H1 (cell line): ENCODE measurements around the gene PACSIN2. TPM values are rescaled to one million over a fixed set of nuclear protein-coding genes. Genes with fewer than 3 reads are reported as not detected.

Experiments
- CTCF ChIA-PET: fragments of 300-600 bp; sonication (Branson Sonifier 250); formaldehyde crosslinking; loops from one replicate; lab custom pipeline; 2021; ENCODE audit not compliant: partially characterized antibody; lab: Charles Lee
- POLR2A ChIA-PET: fragments of 300-600 bp; sonication (Branson Sonifier 250); formaldehyde crosslinking; loops from one replicate; lab custom pipeline; 2021; ENCODE audit warnings: inconsistent platforms; ENCODE audit not compliant: partially characterized antibody; lab: Charles Lee
- DNase-seq, 2 experiments: peaks; one replicate each; pipeline versions ENCODE4 v3.0.0 to v3.0.0-alpha.2; 2010 to 2022; ENCODE audit warnings: low spot score in 2 of 2, low read depth in 1 of 2, mixed read lengths in 1 of 2
- FAIRE-seq: peaks from 2 replicates; lab custom pipeline; 2011; peaks lifted over from hg19 to GRCh38; lab: Jason Lieb, UNC
- H2AFZ ChIP-seq: 2 replicates; pipeline ENCODE4 v1.8.1; 2012; ENCODE audit warnings: low read length, inconsistent platforms
- H2AK5ac ChIP-seq: 2 replicates; pipeline ENCODE4 v1.6.1; 2013; ENCODE audit warnings: low read depth, low read length
- H2BK120ac ChIP-seq: replicated peaks from 2 replicates; pipeline ENCODE3; 2013; ENCODE audit warnings: low read depth, low read length, inconsistent platforms
- H2BK12ac ChIP-seq: 2 replicates; pipeline ENCODE4 v1.6.1; 2013; ENCODE audit warnings: low read depth, low read length
- H2BK15ac ChIP-seq: 2 replicates; pipeline ENCODE4 v1.6.1; 2013; ENCODE audit warnings: low read length
- H2BK20ac ChIP-seq: 2 replicates; pipeline ENCODE4 v1.6.1; 2013; ENCODE audit warnings: low read length
- H2BK5ac ChIP-seq: 2 replicates; pipeline ENCODE4 v1.6.1; 2013; ENCODE audit warnings: low read depth, low read length
- H3K14ac ChIP-seq: 2 replicates; pipeline ENCODE4 v1.6.1; 2013; ENCODE audit warnings: inconsistent platforms; ENCODE audit not compliant: insufficient read length
- H3K18ac ChIP-seq: 2 replicates; pipeline ENCODE4 v1.6.1; 2013; ENCODE audit warnings: low read length; ENCODE audit errors: extremely low read depth
- H3K23ac ChIP-seq: 2 replicates; pipeline ENCODE4 v1.6.1; 2013; ENCODE audit warnings: inconsistent platforms; ENCODE audit not compliant: insufficient read length
- H3K23me2 ChIP-seq: 2 replicates; pipeline ENCODE4 v1.6.1; 2013; ENCODE audit warnings: low read depth, low read length
- H3K27ac ChIP-seq: 2 replicates; pipeline ENCODE4 v1.6.1; 2011; ENCODE audit warnings: low read depth, low read length, inconsistent platforms
- H3K27me3 ChIP-seq, 4 experiments: replicated peaks in 1 of 4; 1 replicate in 1 of 4; 2 replicates in 3 of 4; pipeline versions ENCODE4 v1.6.1 to v1.8.1; 2011 to 2013; ENCODE audit warnings: low read length in 3 of 4, mild to moderate bottlenecking in 3 of 4, inconsistent platforms in 2 of 4, mixed read lengths in 2 of 4, moderate library complexity in 1 of 4; ENCODE audit not compliant: control insufficient read depth in 3 of 4, insufficient read depth in 3 of 4; ENCODE audit errors: extremely low read depth in 1 of 4
- H3K36me3 ChIP-seq, 4 experiments: 2 replicates each; pipeline versions ENCODE4 v1.6.1 to v1.8.1; 2011 to 2013; ENCODE audit warnings: mild to moderate bottlenecking in 4 of 4, low read length in 3 of 4, moderate library complexity in 2 of 4, control low read depth in 1 of 4, inconsistent platforms in 1 of 4; ENCODE audit not compliant: insufficient read depth in 4 of 4, control insufficient read depth in 2 of 4
- H3K4ac ChIP-seq: replicated peaks from 2 replicates; pipeline ENCODE3; 2013; ENCODE audit warnings: low read length, low read depth, mixed read lengths, inconsistent platforms; ENCODE audit not compliant: insufficient read length
- H3K4me1 ChIP-seq, 4 experiments: replicated peaks in 1 of 4; 1 replicate in 1 of 4; 2 replicates in 3 of 4; pipeline versions ENCODE4 v1.6.1 to v1.8.1; 2011 to 2013; ENCODE audit warnings: low read length in 3 of 4, inconsistent platforms in 2 of 4, mixed read lengths in 1 of 4; ENCODE audit not compliant: insufficient read depth in 4 of 4, control insufficient read depth in 3 of 4
- H3K4me2 ChIP-seq, 2 experiments: 2 replicates each; pipeline versions ENCODE4 v1.6.1 to v1.8.1; 2011 to 2013; ENCODE audit warnings: low read depth in 2 of 2, low read length in 2 of 2, control low read depth in 1 of 2, inconsistent platforms in 1 of 2, mild to moderate bottlenecking in 1 of 2; ENCODE audit not compliant: insufficient read depth in 1 of 2
- H3K4me3 ChIP-seq, 4 experiments: fragments of 200-600, 300-600 bp in 1 of 4; sonication (generic), shearing (Covaris generic), sonication (Bioruptor Twin) in 1 of 4; 2 replicates each; pipeline versions ENCODE4 v1.5.1 to v1.8.1; 2011 to 2016; ENCODE audit warnings: low read length in 4 of 4, low read depth in 3 of 4, control low read depth in 2 of 4, inconsistent platforms in 2 of 4, mild to moderate bottlenecking in 2 of 4, mixed read lengths in 1 of 4, moderate library complexity in 1 of 4; ENCODE audit not compliant: insufficient read depth in 2 of 4; ENCODE audit errors: extremely low read depth in 1 of 4
- H3K56ac ChIP-seq: replicated peaks from 2 replicates; pipeline ENCODE3; 2013; ENCODE audit warnings: low read depth, mild to moderate bottlenecking, mixed read lengths, low read length, inconsistent platforms; ENCODE audit not compliant: insufficient read length
- H3K79me1 ChIP-seq: 2 replicates; pipeline ENCODE4 v1.6.1; 2013; ENCODE audit warnings: low read depth, low read length, control low read depth
- H3K79me2 ChIP-seq, 2 experiments: 2 replicates each; pipeline versions ENCODE4 v1.6.1 to v1.8.1; 2012 to 2013; ENCODE audit warnings: low read length in 2 of 2, mild to moderate bottlenecking in 2 of 2, inconsistent platforms in 1 of 2; ENCODE audit not compliant: insufficient read depth in 2 of 2, control insufficient read depth in 1 of 2
- H3K9ac ChIP-seq, 4 experiments: replicated peaks in 1 of 4; 1 replicate in 1 of 4; 2 replicates in 3 of 4; pipeline versions ENCODE4 v1.6.1 to v1.8.1; 2011 to 2013; ENCODE audit warnings: low read depth in 3 of 4, low read length in 3 of 4, control low read depth in 2 of 4, mild to moderate bottlenecking in 2 of 4, moderate library complexity in 2 of 4, inconsistent platforms in 1 of 4; ENCODE audit errors: extremely low read depth in 1 of 4
- H3K9me3 ChIP-seq, 2 experiments: 2 replicates each; pipeline versions ENCODE4 v1.6.1 to v1.8.1; 2012 to 2013; ENCODE audit warnings: mild to moderate bottlenecking in 2 of 2, moderate library complexity in 2 of 2, control low read depth in 1 of 2, inconsistent platforms in 1 of 2, low read depth in 1 of 2, low read length in 1 of 2, mixed read lengths in 1 of 2; ENCODE audit not compliant: insufficient read depth in 2 of 2
- H4K20me1 ChIP-seq, 2 experiments: replicated peaks in 1 of 2; 2 replicates each; pipeline versions ENCODE3 to v1.8.1; 2011 to 2013; ENCODE audit warnings: inconsistent platforms in 2 of 2, low read length in 2 of 2, mild to moderate bottlenecking in 1 of 2; ENCODE audit not compliant: insufficient read depth in 2 of 2, control insufficient read depth in 1 of 2
- H4K5ac ChIP-seq: 2 replicates; pipeline ENCODE4 v1.6.1; 2013; ENCODE audit warnings: low read length, low read depth, mixed read lengths, inconsistent platforms; ENCODE audit not compliant: insufficient read length
- H4K8ac ChIP-seq: 2 replicates; pipeline ENCODE4 v1.8.0; 2013; ENCODE audit warnings: mild to moderate bottlenecking, moderate library complexity, low read length, inconsistent platforms; ENCODE audit not compliant: insufficient read depth; ENCODE audit errors: extremely low read depth
- H4K91ac ChIP-seq: replicated peaks from 2 replicates; pipeline ENCODE3; 2013; ENCODE audit warnings: low read length, mixed read lengths, inconsistent platforms; ENCODE audit not compliant: insufficient read length
- BACH1 ChIP-seq: IDR thresholded peaks from 2 replicates; pipeline ENCODE4 v1.6.1; 2012; ENCODE audit warnings: low read length, improper control_type of control experiment
- E2F6 ChIP-seq: IDR thresholded peaks from 2 replicates; pipeline ENCODE4 v1.6.1; 2012; ENCODE audit warnings: inconsistent platforms
- HDAC2 ChIP-seq, 2 experiments: fragments of 300-600 bp in 1 of 2; sonication (generic) in 1 of 2; IDR thresholded peaks; 2 replicates each; pipeline ENCODE4 v1.6.1; 2011 to 2012; ENCODE audit warnings: low read depth in 2 of 2, low read length in 2 of 2, mild to moderate bottlenecking in 2 of 2, moderate library complexity in 2 of 2, borderline replicate concordance in 1 of 2, inconsistent platforms in 1 of 2
- JUN ChIP-seq: IDR thresholded peaks from 2 replicates; pipeline ENCODE4 v1.6.1; 2011; ENCODE audit warnings: low read depth, mild to moderate bottlenecking, improper control_type of control experiment, low read length
- NANOG ChIP-seq: IDR thresholded peaks from 2 replicates; pipeline ENCODE4 v1.6.1; 2011; ENCODE audit warnings: low read length, low read depth, mild to moderate bottlenecking, inconsistent platforms; ENCODE audit not compliant: insufficient read depth, poor library complexity, severe bottlenecking
- SUZ12 ChIP-seq: fragments of 200-600 bp; sonication (generic); IDR thresholded peaks from 2 replicates; pipeline ENCODE4 v1.6.1; 2012; ENCODE audit warnings: mild to moderate bottlenecking, inconsistent platforms, low read length, moderate library complexity, mixed read lengths
- ZNF274 ChIP-seq: IDR thresholded peaks from 2 replicates; pipeline ENCODE4 v1.7.0; 2012; ENCODE audit warnings: low read length, borderline replicate concordance; ENCODE audit errors: extremely low read depth
- WGBS, 2 experiments: shearing (Covaris generic) in 1 of 2; methylation state at CpG; one replicate each; pipeline versions ENCODE4 v1.1.6 to v1.1.7; 2013 to 2015; ENCODE audit warnings: low lambda C conversion rate in 2 of 2, mixed read lengths in 2 of 2, inconsistent platforms in 1 of 2, low coverage in 1 of 2, missing lambda C conversion rate in 1 of 2; ENCODE audit not compliant: insufficient replicate concordance in 2 of 2, insufficient coverage in 1 of 2, insufficient read length in 1 of 2; ENCODE audit errors: extremely low coverage in 1 of 2, missing lambda C conversion rate in 1 of 2; 5-methylcytosine and 5-hydroxymethylcytosine counted together
- polyA plus RNA-seq, 7 experiments: library from polyadenylated mRNA; depleted of rRNA in 3 of 7; stranded (reverse) in 5 of 7; unstranded in 2 of 7; fragments of >200 nt in 5 of 7; fragments of 200-250 nt in 2 of 7; gene quantifications; 1 replicate in 5 of 7; 2 replicates in 1 of 7; 4 replicates in 1 of 7; pipeline versions ENCODE4 v1.2.1 to v1.2.3, GENCODE V29; 2011 to 2013; ENCODE audit warnings: missing spikeins in 2 of 7, mixed read lengths in 2 of 7
- total RNA-seq: library from RNA; stranded (reverse); fragmentation: NEBNext Ultra II Directional; extraction: Animal tissue kit (Norgen Biotek cat#: 25700); gene quantifications from 2 replicates; pipeline ENCODE4 v1.2.1, GENCODE V29; 2021

PACSIN2 gene
- total and polyA plus RNA-seq, 2 of the 8 experiments (the other 6 are each of a cell fraction or from before 2014, with no cell fraction given), result 44.8 to 64.2 TPM

GRCh38 chr22:43035250-43035649, 20.3 kb upstream of the PACSIN2 start:
- no peak overlapping the region for H3K4ac ChIP-seq
- no peak overlapping the region for H2AFZ ChIP-seq
- no peak overlapping the region for H2BK120ac ChIP-seq
- no peak overlapping the region for H3K4me2 ChIP-seq
- H2AK5ac ChIP-seq, result no peak overlapping the region
- H3K36me3 ChIP-seq, result no peaks in the 10 kb centered on the region
- H3K79me2 ChIP-seq, result no peaks in the 10 kb centered on the region
- no peak overlapping the region for H2BK5ac ChIP-seq
- no peak overlapping the region for H2BK12ac ChIP-seq
- H3K4me3 ChIP-seq, result no peak overlapping the region
- H4K8ac ChIP-seq, result no peak overlapping the region
- H3K9me3 ChIP-seq, result no peaks in the 10 kb centered on the region; a peak in 1 of 4 replicates
- H4K5ac ChIP-seq, result no peak overlapping the region
- ChIA-PET CTCF (interaction anchor here (0.9 to 1.8 kb wide), 4 partner anchors 13 to 140 kb away, joined by 3 to 5 read pairs (median 3); no protein-coding TSS in a partner anchor), POLR2A (no interaction called here)
- H4K20me1 ChIP-seq, result no peaks in the 10 kb centered on the region
- no peak overlapping the region for H2BK15ac ChIP-seq
- H3K18ac ChIP-seq, result no peak overlapping the region; the same call in 1 of the 2 replicates
- no peaks in the 10 kb centered on the region for H3K23me2 ChIP-seq
- no peak overlapping the region for H3K56ac ChIP-seq
- no peak overlapping the region for H3K14ac ChIP-seq
- no peak overlapping the region for H3K9ac ChIP-seq
- H3K27ac ChIP-seq, result no peak overlapping the region
- H3K23ac ChIP-seq, result no peak overlapping the region
- no peaks in the 10 kb centered on the region for H3K27me3 ChIP-seq
- H3K4me1 ChIP-seq, result no peaks in the 10 kb centered on the region; a peak in 2 of 7 replicates
- no peaks in the 10 kb centered on the region for H3K79me1 ChIP-seq
- DNase-seq (no peak), FAIRE-seq (no peak)
- no peak overlapping the region for H2BK20ac ChIP-seq
- WGBS, 2 experiments, result 88% methylated on average over 9 of the region's 9 CpGs; no CpG with 5 or more reads in 1 of the 2 experiments
- no peak overlapping the region for H4K91ac ChIP-seq
- no peak for TF ChIP-seq NANOG
- no peak for TF ChIP-seq HDAC2 (IDR thresholded peaks at IDR 0.05; ENCODE audit: borderline replicate concordance in 1 of 2, low read depth in 2 of 2, low read length in 2 of 2)
- TF ChIP-seq E2F6, result no peak
- TF ChIP-seq JUN, result no peak
- TF ChIP-seq BACH1, result no peak
- TF ChIP-seq ZNF274, result no peak
- TF ChIP-seq SUZ12, result no peak
